GM23338 (cell line): ENCODE data around the gene ZNF225. TPM values are rescaled to one million over a fixed set of nuclear protein-coding genes. Genes with fewer than 3 reads are reported as not detected.

Experiments used
- ATAC-seq: fragments of 200-7000 bp; cut with Tn5 transposase; 3 replicates; pipeline ENCODE4 v1.9.1; 2020
- DNase-seq: peaks from one replicate; pipeline ENCODE4 v3.0.0-alpha.2; 2015; ENCODE audit warnings: low spot score
- H2AFZ ChIP-seq: fragments of 200-600 bp; sonication (generic); 2 replicates; pipeline ENCODE4 v1.8.0; 2016; ENCODE audit warnings: antibody characterized with exemption, mild to moderate bottlenecking, moderate library complexity
- H3F3A ChIP-seq: fragments of 200-600 bp; sonication (generic); replicated peaks from 2 replicates; pipeline ENCODE4 v1.8.0; 2017; ENCODE audit warnings: antibody characterized with exemption, mixed run types, low read depth
- H3K27ac ChIP-seq: fragments of 200-600 bp; sonication (generic); 2 replicates; pipeline ENCODE4 v1.6.1; 2016; ENCODE audit warnings: low read depth
- H3K27me3 ChIP-seq: fragments of 200-600 bp; sonication (generic); 2 replicates; pipeline ENCODE4 v1.8.0; 2016; ENCODE audit warnings: mild to moderate bottlenecking, mixed run types, moderate library complexity; ENCODE audit not compliant: insufficient read depth
- H3K36me3 ChIP-seq: fragments of 200-600 bp; sonication (generic); 2 replicates; pipeline ENCODE4 v1.8.0; 2016; ENCODE audit warnings: mild to moderate bottlenecking; ENCODE audit not compliant: insufficient read depth
- H3K4me1 ChIP-seq: fragments of 200-600 bp; sonication (generic); 2 replicates; pipeline ENCODE4 v1.8.0; 2016; ENCODE audit warnings: mild to moderate bottlenecking, moderate library complexity; ENCODE audit not compliant: insufficient read depth
- H3K4me2 ChIP-seq: fragments of 200-600 bp; sonication (generic); 2 replicates; pipeline ENCODE4 v1.7.1; 2017; ENCODE audit warnings: mixed run types
- H3K4me3 ChIP-seq: fragments of 200-600 bp; sonication (generic); 2 replicates; pipeline ENCODE4 v1.6.1; 2016; ENCODE audit warnings: mixed run types
- H3K79me2 ChIP-seq: fragments of 200-600 bp; sonication (generic); replicated peaks from 2 replicates; pipeline ENCODE4 v1.8.0; 2017; ENCODE audit warnings: mild to moderate bottlenecking; ENCODE audit not compliant: insufficient read depth
- H3K9me2 ChIP-seq: fragments of 200-600 bp; sonication (generic); 2 replicates; pipeline ENCODE4 v1.8.0; 2017; ENCODE audit not compliant: insufficient read depth
- H4K20me1 ChIP-seq: fragments of 200-600 bp; sonication (generic); replicated peaks from 2 replicates; pipeline ENCODE4 v1.8.0; 2017; ENCODE audit warnings: mild to moderate bottlenecking; ENCODE audit not compliant: insufficient read depth
- H3K27ac Mint-ChIP-seq: 2 replicates; pipeline ENCODE4 v1.8.0; 2020; ENCODE audit warnings: inconsistent platforms, mild to moderate bottlenecking, moderate library complexity, mixed read lengths
- H3K27me3 Mint-ChIP-seq: 3 replicates; pipeline ENCODE4 v1.8.0; 2022; ENCODE audit warnings: low read depth, mild to moderate bottlenecking, moderate library complexity, mixed read lengths, inconsistent platforms; ENCODE audit not compliant: insufficient read depth, poor library complexity
- H3K36me3 Mint-ChIP-seq: 3 replicates; pipeline ENCODE4 v1.8.0; 2021; ENCODE audit warnings: low read depth, mild to moderate bottlenecking, inconsistent platforms, moderate library complexity, mixed read lengths
- H3K4me1 Mint-ChIP-seq: 3 replicates; pipeline ENCODE4 v1.8.0; 2020; ENCODE audit warnings: mild to moderate bottlenecking, inconsistent platforms, mixed read lengths
- H3K4me3 Mint-ChIP-seq: 3 replicates; pipeline ENCODE4 v1.8.0; 2021; ENCODE audit warnings: moderate library complexity, mild to moderate bottlenecking, inconsistent platforms, mixed read lengths
- H3K9me3 Mint-ChIP-seq: 3 replicates; pipeline ENCODE4 v1.8.0; 2020; ENCODE audit warnings: moderate library complexity, mild to moderate bottlenecking, inconsistent platforms, mixed read lengths
- EZH2phosphoT487 ChIP-seq: fragments of 200-600 bp; sonication (generic); IDR thresholded peaks from one replicate; pipeline ENCODE4 v1.8.1; 2018; ENCODE audit warnings: antibody characterized with exemption; ENCODE audit not compliant: unreplicated experiment
- JUNB ChIP-seq: IDR thresholded peaks from one replicate; pipeline ENCODE4 v1.6.1; 2016; ENCODE audit warnings: antibody characterized with exemption; ENCODE audit not compliant: unreplicated experiment
- polyA plus RNA-seq: library from polyadenylated mRNA; unstranded; fragments of >200 nt; fragmentation: Nextera tagmentation; extraction: Ambion mirVana; gene quantifications from 2 replicates; pipeline ENCODE4 v1.2.1, GENCODE V29; 2016
- total RNA-seq: library from RNA; depleted of rRNA; stranded (reverse); fragments of >200 nt; shearing (Covaris generic); gene quantifications from 2 replicates; pipeline ENCODE4 v1.2.3, GENCODE V29; 2014
- TF ChIP-seq, protein P1 (sequence below), 2 experiments: fragments of 200-600 bp in 1 of 2; sonication (generic) in 1 of 2; conservative IDR thresholded peaks; 2 replicates each; pipeline versions ENCODE4 v1.5.1 to v1.6.1; 2016 to 2017; ENCODE audit warnings: antibody characterized with exemption in 2 of 2, low read depth in 2 of 2, mild to moderate bottlenecking in 2 of 2, moderate library complexity in 1 of 2
- TF ChIP-seq, protein P2 (sequence below): fragments of 250-450 bp; sonication (Bioruptor Pico); IDR thresholded peaks from 2 replicates; pipeline ENCODE4 v1.5.0; 2020; ENCODE audit warnings: mild to moderate bottlenecking, moderate library complexity
- TF ChIP-seq, protein P3 (sequence below): IDR thresholded peaks from 2 replicates; pipeline ENCODE4 v1.6.1; 2016; ENCODE audit warnings: antibody characterized with exemption

The ZNF225 gene
- total and polyA plus RNA-seq, 2 experiments from 2014 or later, result 1.8 to 4.8 TPM

DNA sequence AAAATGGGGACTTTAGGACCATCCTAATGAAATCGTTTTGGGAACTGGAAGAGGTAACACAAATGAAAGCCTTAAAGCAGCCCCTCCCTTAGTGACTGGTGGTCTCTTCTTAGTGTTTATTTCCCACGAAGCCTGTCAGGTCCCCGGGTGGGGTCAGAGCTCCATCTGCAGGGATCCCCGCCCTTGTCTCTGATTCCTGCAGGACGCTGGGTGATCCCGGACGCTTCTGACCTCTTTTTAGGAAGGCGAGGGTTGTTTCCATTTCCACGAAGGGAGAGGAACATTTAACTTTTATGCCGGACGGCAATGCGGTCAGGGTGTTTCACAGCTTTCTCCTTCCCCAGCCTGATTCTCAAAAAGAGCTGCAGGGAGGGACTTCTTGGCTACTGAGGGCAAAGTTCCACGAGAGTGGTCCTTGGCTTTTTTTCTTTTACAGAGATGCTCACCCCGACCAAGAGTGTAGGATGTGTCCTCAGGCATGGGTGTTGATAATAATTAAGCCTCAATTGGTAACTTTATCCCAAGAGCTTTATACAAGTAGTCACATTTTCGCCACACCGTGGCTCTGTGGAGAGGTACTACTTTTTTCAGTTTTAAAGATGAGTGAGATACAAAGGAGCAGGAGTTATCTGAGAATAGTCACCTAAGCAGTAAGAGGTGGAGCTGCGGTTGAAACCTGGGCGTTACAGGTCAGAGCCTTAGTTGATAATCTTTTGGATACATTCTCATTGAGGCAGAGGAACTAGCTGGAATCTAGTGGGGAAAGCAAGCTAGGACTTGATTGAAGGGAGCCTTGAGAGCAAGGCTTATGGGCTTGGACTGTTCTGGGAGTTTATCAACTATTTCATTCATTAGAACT is 40.4 kb upstream of the ZNF225 start:
- peaks cover 32% of the 10 kb centered on the region for H3K9me3 Mint-ChIP-seq
- peak overlapping the region; percentile 89 for H3K4me3 Mint-ChIP-seq

DNA sequence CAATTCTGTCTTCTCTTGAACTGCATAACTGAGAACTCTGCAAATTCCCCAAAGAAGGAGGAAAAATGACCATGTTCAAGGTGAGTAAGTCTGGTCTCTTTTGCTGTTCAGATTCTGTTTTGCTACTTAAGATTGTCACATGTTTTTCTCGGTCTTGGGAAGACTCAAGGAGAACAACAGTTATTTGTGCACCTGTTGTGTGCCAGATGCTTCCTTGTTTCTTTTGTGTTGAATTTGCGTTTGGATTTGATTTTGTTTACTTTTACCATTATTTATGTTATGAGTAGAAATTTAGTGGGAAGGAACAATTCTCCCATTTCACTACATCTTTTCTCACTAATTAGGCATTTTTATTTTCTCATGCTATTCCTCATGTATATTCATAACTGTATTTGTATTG is 36.9 kb upstream of the ZNF225 start:
- H3K9me2 ChIP-seq, result no peaks in the 10 kb centered on the region
- H3K27me3 ChIP-seq, result peaks cover 9% of the 10 kb centered on the region
- Mint-ChIP-seq H3K4me3 (no peak overlapping the region), H3K27me3 (peaks cover 6% of the 10 kb centered on the region), H3K9me3 (peaks cover 5% of the 10 kb centered on the region), H3K4me1 (peaks cover 12% of the 10 kb centered on the region), H3K27ac (no peak overlapping the region), H3K36me3 (peaks cover 30% of the 10 kb centered on the region)
- H3K4me1 ChIP-seq, result peaks cover 7% of the 10 kb centered on the region
- H2AFZ ChIP-seq, result no peak overlapping the region
- no peak overlapping the region for H3K4me3 ChIP-seq
- H3K36me3 ChIP-seq, result no peaks in the 10 kb centered on the region
- no peaks in the 10 kb centered on the region for H4K20me1 ChIP-seq
- H3K4me2 ChIP-seq, result no peak overlapping the region
- no peak overlapping the region for H3K27ac ChIP-seq
- DNase-seq (no peak), ATAC-seq (no peak)
- H3F3A ChIP-seq, result no peaks in the 10 kb centered on the region
- no peaks in the 10 kb centered on the region for H3K79me2 ChIP-seq
- TF ChIP-seq, protein P1, sequence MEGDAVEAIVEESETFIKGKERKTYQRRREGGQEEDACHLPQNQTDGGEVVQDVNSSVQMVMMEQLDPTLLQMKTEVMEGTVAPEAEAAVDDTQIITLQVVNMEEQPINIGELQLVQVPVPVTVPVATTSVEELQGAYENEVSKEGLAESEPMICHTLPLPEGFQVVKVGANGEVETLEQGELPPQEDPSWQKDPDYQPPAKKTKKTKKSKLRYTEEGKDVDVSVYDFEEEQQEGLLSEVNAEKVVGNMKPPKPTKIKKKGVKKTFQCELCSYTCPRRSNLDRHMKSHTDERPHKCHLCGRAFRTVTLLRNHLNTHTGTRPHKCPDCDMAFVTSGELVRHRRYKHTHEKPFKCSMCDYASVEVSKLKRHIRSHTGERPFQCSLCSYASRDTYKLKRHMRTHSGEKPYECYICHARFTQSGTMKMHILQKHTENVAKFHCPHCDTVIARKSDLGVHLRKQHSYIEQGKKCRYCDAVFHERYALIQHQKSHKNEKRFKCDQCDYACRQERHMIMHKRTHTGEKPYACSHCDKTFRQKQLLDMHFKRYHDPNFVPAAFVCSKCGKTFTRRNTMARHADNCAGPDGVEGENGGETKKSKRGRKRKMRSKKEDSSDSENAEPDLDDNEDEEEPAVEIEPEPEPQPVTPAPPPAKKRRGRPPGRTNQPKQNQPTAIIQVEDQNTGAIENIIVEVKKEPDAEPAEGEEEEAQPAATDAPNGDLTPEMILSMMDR (conservative IDR thresholded peaks at IDR 0.05; ENCODE audit: low read depth in 2 of 2), result no peak
- TF ChIP-seq, protein P2, sequence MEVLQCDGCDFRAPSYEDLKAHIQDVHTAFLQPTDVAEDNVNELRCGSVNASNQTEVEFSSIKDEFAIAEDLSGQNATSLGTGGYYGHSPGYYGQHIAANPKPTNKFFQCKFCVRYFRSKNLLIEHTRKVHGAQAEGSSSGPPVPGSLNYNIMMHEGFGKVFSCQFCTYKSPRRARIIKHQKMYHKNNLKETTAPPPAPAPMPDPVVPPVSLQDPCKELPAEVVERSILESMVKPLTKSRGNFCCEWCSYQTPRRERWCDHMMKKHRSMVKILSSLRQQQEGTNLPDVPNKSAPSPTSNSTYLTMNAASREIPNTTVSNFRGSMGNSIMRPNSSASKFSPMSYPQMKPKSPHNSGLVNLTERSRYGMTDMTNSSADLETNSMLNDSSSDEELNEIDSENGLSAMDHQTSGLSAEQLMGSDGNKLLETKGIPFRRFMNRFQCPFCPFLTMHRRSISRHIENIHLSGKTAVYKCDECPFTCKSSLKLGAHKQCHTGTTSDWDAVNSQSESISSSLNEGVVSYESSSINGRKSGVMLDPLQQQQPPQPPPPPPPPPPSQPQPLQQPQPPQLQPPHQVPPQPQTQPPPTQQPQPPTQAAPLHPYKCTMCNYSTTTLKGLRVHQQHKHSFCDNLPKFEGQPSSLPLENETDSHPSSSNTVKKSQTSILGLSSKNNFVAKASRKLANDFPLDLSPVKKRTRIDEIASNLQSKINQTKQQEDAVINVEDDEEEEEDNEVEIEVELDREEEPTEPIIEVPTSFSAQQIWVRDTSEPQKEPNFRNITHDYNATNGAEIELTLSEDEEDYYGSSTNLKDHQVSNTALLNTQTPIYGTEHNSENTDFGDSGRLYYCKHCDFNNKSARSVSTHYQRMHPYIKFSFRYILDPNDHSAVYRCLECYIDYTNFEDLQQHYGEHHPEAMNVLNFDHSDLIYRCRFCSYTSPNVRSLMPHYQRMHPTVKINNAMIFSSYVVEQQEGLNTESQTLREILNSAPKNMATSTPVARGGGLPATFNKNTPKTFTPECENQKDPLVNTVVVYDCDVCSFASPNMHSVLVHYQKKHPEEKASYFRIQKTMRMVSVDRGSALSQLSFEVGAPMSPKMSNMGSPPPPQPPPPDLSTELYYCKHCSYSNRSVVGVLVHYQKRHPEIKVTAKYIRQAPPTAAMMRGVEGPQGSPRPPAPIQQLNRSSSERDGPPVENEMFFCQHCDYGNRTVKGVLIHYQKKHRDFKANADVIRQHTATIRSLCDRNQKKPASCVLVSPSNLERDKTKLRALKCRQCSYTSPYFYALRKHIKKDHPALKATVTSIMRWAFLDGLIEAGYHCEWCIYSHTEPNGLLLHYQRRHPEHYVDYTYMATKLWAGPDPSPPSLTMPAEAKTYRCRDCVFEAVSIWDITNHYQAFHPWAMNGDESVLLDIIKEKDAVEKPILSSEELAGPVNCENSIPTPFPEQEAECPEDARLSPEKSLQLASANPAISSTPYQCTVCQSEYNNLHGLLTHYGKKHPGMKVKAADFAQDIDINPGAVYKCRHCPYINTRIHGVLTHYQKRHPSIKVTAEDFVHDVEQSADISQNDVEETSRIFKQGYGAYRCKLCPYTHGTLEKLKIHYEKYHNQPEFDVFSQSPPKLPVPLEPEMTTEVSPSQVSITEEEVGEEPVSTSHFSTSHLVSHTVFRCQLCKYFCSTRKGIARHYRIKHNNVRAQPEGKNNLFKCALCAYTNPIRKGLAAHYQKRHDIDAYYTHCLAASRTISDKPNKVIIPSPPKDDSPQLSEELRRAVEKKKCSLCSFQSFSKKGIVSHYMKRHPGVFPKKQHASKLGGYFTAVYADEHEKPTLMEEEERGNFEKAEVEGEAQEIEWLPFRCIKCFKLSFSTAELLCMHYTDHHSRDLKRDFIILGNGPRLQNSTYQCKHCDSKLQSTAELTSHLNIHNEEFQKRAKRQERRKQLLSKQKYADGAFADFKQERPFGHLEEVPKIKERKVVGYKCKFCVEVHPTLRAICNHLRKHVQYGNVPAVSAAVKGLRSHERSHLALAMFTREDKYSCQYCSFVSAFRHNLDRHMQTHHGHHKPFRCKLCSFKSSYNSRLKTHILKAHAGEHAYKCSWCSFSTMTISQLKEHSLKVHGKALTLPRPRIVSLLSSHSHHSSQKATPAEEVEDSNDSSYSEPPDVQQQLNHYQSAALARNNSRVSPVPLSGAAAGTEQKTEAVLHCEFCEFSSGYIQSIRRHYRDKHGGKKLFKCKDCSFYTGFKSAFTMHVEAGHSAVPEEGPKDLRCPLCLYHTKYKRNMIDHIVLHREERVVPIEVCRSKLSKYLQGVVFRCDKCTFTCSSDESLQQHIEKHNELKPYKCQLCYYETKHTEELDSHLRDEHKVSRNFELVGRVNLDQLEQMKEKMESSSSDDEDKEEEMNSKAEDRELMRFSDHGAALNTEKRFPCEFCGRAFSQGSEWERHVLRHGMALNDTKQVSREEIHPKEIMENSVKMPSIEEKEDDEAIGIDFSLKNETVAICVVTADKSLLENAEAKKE (CRISPR knock-in tag), result no peak
- TF ChIP-seq, protein P3, sequence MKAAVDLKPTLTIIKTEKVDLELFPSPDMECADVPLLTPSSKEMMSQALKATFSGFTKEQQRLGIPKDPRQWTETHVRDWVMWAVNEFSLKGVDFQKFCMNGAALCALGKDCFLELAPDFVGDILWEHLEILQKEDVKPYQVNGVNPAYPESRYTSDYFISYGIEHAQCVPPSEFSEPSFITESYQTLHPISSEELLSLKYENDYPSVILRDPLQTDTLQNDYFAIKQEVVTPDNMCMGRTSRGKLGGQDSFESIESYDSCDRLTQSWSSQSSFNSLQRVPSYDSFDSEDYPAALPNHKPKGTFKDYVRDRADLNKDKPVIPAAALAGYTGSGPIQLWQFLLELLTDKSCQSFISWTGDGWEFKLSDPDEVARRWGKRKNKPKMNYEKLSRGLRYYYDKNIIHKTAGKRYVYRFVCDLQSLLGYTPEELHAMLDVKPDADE, result no peak

More for the DNA sequence above, 40.4 kb upstream of the ZNF225 start:
- peak overlapping the region; percentile 79 for H3K4me3 ChIP-seq
- H2AFZ ChIP-seq, result peak overlapping the region; percentile 87
- no peaks in the 10 kb centered on the region for H4K20me1 ChIP-seq
- peaks cover 9% of the 10 kb centered on the region for H3K27me3 ChIP-seq
- Mint-ChIP-seq H3K27me3 (peaks cover 9% of the 10 kb centered on the region), H3K4me1 (peaks cover 12% of the 10 kb centered on the region), H3K36me3 (peaks cover 37% of the 10 kb centered on the region), H3K27ac (no peak overlapping the region)
- peaks cover 9% of the 10 kb centered on the region for H3K9me2 ChIP-seq
- peaks cover 7% of the 10 kb centered on the region for H3K4me1 ChIP-seq
- no peaks in the 10 kb centered on the region for H3F3A ChIP-seq
- no peaks in the 10 kb centered on the region; the same call in 1 of the 2 replicates for H3K36me3 ChIP-seq
- H3K27ac ChIP-seq, result no peak overlapping the region
- ATAC-seq (peak; percentile 11; the same call in 2 of the 3 replicates), DNase-seq (peak; percentile 2)
- peak overlapping the region; percentile 88 for H3K4me2 ChIP-seq
- H3K79me2 ChIP-seq, result no peaks in the 10 kb centered on the region
- TF ChIP-seq JUNB (no peak), EZH2phosphoT487 (no peak)
- TF ChIP-seq, protein P1 (conservative IDR thresholded peaks at IDR 0.05; ENCODE audit: low read depth in 2 of 2), result peak in 1 of 2 experiments; percentile 15; a peak in 1 of 4 replicates
